Right atrium auricular region (tissue), 2 donors: ENCODE measurements around the gene TMPRSS6. TPM values are rescaled to one million over a fixed set of nuclear protein-coding genes. Genes with fewer than 3 reads are reported as not detected.

Experiments
- DNase-seq: peaks from one replicate; pipeline ENCODE4 v3.0.0-alpha.2; 2019; ENCODE audit warnings: low spot score
- H3K27ac ChIP-seq, 2 donors: fragments of 200-600 bp; sonication (generic); 1 replicate in 1 of 2; 2 replicates in 1 of 2; pipeline ENCODE4 v1.5.1; 2016 to 2019
- H3K27me3 ChIP-seq, 2 donors: fragments of 200-600 bp; sonication (generic); one replicate each; pipeline versions ENCODE4 v1.5.1 to v1.6.0; 2017 to 2019
- H3K36me3 ChIP-seq: fragments of 200-600 bp; sonication (generic); one replicate; pipeline ENCODE4 v1.5.1; 2016
- H3K4me1 ChIP-seq, 2 donors: fragments of 200-600 bp; sonication (generic); one replicate each; pipeline versions ENCODE4 v1.5.1 to v1.6.0; 2017 to 2019
- H3K4me3 ChIP-seq, 2 donors: fragments of 200-600 bp; sonication (generic); 1 replicate in 1 of 2; 2 replicates in 1 of 2; pipeline ENCODE4 v1.5.1; 2017 to 2019; ENCODE audit warnings: mild to moderate bottlenecking in 1 of 2, moderate library complexity in 1 of 2
- H3K9me3 ChIP-seq, 2 donors: fragments of 200-600 bp; sonication (generic); one replicate each; pipeline ENCODE4 v1.5.1; 2019
- CTCF ChIP-seq, 2 donors: fragments of 200-600 bp; sonication (generic); IDR thresholded peaks; one replicate each; pipeline ENCODE4 v1.5.1; 2019; ENCODE audit warnings: antibody characterized with exemption in 2 of 2
- total RNA-seq, 2 donors: library from RNA; depleted of rRNA; stranded (reverse); fragments of >200 nt; gene quantifications; one replicate each; pipeline ENCODE4 v1.1.0, GENCODE V29; 2016

TMPRSS6 gene
- total RNA-seq, 2 donors from 2014 or later: not detected

DNA sequence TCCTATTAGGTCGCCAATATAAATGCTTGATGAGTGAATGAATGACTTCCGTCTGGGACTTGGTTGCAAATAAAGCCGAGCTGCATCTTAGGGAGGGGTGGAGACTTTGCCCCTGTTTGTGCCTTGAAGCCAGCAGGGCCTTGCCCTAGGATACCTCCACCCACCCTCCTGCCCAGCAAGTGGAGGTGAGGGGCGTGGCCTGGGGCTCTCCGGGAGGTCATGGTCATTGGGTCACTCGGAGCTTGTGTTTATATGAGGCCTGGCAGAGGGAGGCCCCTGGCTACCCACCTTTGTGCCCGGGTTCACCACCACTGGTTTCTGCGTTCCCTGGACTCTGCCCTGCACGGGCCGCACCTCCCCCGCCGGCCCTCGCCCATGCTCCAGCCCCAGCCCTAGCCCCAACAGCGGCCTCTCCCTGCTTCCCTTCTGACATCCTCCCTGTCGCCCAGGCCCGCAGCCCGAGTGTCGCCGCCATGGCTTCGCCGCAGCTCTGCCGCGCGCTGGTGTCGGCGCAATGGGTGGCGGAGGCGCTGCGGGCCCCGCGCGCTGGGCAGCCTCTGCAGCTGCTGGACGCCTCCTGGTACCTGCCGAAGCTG lies 85.7 kb downstream of the TMPRSS6 start:
- peaks cover 29% of the 10 kb centered on the region for H3K36me3 ChIP-seq
- TF ChIP-seq CTCF (IDR thresholded peaks at IDR 0.05): no peak
- no peak for DNase-seq
- peaks cover 0 to 60% of the 10 kb centered on the region in 2 donors for H3K4me1 ChIP-seq
- H3K27ac ChIP-seq: no peak overlapping the region
- no peaks in the 10 kb centered on the region for H3K9me3 ChIP-seq
- H3K4me3 ChIP-seq: no peak overlapping the region
- no peaks in the 10 kb centered on the region for H3K27me3 ChIP-seq

DNA sequence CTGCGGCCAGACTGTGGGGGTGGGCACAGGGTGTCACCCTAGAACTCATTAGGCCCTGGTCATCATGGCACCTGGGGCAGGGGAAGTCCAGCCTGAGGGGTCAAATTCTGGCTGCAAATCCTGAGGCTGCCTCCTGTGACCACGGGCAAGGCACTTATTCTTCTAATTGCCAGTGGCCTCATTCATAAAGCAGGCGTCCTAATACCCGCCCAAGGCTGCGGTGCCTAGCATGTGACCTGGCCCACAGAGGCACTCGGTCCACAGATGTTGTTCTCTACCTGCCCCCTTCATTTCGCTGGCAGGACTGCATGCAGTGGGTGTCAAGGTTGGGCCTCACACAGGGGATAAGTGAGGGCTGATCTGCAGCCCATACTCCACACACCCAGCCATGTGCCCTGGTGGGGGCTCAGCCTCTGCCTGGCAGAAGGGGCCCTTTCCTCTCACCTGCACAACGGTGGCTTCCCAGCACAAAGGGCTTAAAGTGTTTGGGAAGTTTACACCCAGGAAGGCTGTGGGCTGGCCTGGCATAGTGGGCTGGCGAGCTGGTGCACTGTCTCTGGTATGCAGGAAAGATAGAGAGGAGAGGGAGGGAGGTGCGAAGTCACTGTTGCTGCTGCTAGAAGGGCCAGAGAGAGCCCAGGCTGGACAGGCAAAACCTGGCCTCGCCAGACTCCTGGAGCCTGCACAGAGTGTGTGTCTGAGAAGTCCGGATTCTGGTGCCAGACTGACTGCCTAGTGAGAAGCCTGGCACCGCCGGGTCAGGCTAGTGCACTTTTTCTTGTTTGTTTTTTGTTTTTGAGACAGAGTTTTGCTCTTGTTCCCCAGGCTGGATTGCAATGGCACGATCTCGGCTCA lies 86.8 kb downstream of the TMPRSS6 start:
- Histone ChIP-seq H3K27ac (peak overlapping the region; percentile 56 to 63), H3K27me3 (no peaks in the 10 kb centered on the region), H3K4me1 (peaks cover 0 to 71% of the 10 kb centered on the region in 2 donors), H3K9me3 (no peaks in the 10 kb centered on the region), H3K4me3 (no peak overlapping the region), H3K36me3 (peaks cover 24% of the 10 kb centered on the region)
- DNase-seq: no peak
- no peak for TF ChIP-seq CTCF (IDR thresholded peaks at IDR 0.05)

GRCh38 chr22:37021710-37022482 lies 87.6 kb downstream of the TMPRSS6 start:
- H3K9me3 ChIP-seq: no peaks in the 10 kb centered on the region
- H3K27me3 ChIP-seq: no peaks in the 10 kb centered on the region
- H3K4me1 ChIP-seq: peaks cover 0 to 76% of the 10 kb centered on the region in 2 donors
- peak; percentile 66 to 77 for TF ChIP-seq CTCF (IDR thresholded peaks at IDR 0.05)
- H3K27ac ChIP-seq: peak overlapping the region; percentile 56 to 63
- peaks cover 16% of the 10 kb centered on the region for H3K36me3 ChIP-seq
- no peak for DNase-seq
- H3K4me3 ChIP-seq: no peak overlapping the region

GRCh38 chr22:37021041-37021440 lies 88.5 kb downstream of the TMPRSS6 start:
- H3K36me3 ChIP-seq: peaks cover 15% of the 10 kb centered on the region
- TF ChIP-seq CTCF (IDR thresholded peaks at IDR 0.05): no peak
- peak overlapping the region in 1 of 2 donors; percentile 89 for H3K27ac ChIP-seq
- no peaks in the 10 kb centered on the region for H3K9me3 ChIP-seq
- H3K4me1 ChIP-seq: peaks cover 0 to 79% of the 10 kb centered on the region in 2 donors
- no peak for DNase-seq
- H3K27me3 ChIP-seq: no peaks in the 10 kb centered on the region
- H3K4me3 ChIP-seq: peak overlapping the region in 1 of 2 donors; percentile 97

DNA sequence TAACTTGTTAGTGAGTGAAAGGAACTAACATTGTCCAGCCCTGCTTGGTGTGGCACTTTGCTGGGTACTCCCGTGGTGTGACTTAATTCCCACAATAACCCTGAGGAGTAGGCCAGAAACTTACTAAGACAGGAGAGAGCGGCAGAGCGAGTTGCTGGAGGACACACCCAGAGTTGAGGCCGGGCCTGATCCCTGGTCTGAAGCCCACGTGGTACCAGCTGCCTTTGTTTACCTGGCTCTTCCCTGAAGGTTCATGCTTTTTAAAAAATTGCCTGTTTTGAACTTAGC lies 89.4 kb downstream of the TMPRSS6 start:
- H3K4me1 ChIP-seq: peaks cover 0 to 74% of the 10 kb centered on the region in 2 donors
- H3K9me3 ChIP-seq: no peaks in the 10 kb centered on the region
- peak overlapping the region; percentile 89 to 97 for H3K4me3 ChIP-seq
- H3K27me3 ChIP-seq: no peaks in the 10 kb centered on the region
- no peak for DNase-seq
- TF ChIP-seq CTCF (IDR thresholded peaks at IDR 0.05): no peak
- peak overlapping the region; percentile 89 to 95 for H3K27ac ChIP-seq
- peaks cover 9% of the 10 kb centered on the region for H3K36me3 ChIP-seq
